HuH-7 (cell line): Measurements from ENCODE around the gene SDF2.
"Not testable (repeated sequence)": the region's sequence is repeated elsewhere in the genome, so short reads cannot be mapped to it uniquely, and the experiment has no call there.

Experiments
- DNase-seq: peaks from one replicate; pipeline ENCODE4 v3.0.0; 2011; ENCODE audit warnings: low spot score

Gene SDF2

DNA sequence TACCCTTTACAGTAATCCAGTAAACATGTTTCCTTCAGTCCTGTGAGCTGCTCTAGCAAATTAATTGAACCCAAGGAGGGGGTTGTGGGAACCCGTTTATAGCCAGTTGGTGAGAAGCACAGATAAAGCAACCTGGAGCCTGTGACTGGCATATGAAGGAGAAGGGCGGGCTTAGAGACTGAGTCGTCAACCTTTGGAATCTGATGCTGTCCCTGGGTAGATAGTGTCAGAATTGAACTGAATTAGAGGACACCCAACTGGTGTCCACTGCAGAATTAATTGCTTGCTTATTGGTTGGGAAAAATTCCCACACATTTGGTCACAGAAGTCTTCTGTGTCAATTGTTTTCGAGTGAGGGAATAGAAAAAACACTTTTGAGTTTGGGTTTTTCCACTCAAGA is 34.9 kb downstream of the SDF2 start:
- DNase-seq, result no peak

- no peak for DNase-seq
These were observed 37.6 kb downstream of the SDF2 start for GRCh38 chr17:28624148-28624547.

DNA sequence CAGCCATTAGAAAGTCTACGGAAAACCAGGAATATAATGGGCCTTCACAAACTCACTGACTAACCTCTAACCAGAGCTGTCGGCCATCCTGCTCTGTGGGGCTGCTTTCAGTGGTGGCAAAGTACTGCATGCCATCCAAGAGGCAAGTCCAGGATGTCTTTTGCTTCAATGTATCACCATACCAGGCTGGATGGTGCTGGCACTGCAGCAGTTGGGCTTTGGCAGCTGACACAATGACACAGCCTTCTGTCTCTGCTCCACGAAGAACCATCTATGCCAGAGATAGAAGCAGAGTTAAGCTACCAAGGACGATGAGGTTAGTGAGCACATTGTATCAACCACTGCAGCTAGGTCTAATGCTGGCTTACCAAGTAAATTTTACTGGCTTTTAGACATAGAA is 38.0 kb downstream of the SDF2 start:
- DNase-seq, result no peak

DNA sequence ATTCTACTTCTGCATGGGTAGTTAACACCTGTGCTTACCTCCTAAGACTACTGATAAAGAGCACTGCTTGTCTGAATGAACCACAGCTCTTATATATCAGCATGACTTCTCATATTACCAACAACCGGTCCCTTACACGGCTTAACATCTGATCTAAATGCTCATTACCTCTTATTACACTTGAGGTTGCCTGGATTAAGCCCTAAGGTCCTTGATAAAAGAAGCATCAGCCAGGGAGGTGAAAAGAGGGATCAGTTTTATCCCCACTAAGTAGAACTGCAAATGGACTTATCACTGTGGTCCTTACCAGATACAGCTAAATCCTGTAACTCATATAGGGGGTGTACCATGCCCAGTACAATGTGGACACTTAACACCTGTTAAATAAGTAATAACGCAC is 39.5 kb downstream of the SDF2 start:
- no peak for DNase-seq

DNA sequence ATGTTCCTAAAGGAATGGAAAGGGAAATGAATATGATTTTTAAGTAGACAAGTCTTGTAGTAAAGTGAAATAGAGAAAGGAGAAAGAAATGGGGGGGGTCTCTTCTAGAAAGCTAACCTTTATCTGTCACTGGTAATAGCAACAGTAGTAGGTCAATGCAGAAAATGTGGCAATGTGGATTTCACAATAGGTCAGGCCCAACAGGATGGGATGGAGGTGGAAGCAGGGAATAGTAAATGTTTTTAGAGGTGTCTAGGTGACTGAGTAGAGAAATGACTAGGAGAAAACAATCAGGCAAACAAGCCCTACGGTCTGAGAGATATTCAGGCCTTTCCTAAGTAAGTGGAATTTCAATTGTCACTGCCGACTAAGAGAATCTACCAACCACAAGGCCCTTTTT is 41.7 kb downstream of the SDF2 start:
- DNase-seq, result peak; percentile 20

DNA sequence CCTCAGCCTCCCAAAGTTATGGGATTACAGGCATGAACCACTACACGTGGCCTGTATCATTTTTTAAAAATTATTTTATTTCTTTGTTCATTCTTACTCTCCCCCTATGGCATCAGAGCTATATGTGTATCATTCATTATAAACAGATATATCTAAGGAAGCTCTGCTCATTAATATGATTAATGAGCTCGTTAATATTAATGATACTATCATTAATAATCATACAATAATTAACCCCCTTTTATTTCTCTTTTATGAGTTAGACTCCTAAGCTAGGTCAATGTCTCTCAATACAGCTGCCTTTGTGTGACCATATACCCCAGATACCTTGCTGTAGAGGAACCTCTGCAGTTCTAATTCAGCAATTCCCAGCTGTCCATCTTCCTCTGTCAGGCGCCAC is 43.2 kb downstream of the SDF2 start:
- DNase-seq, result no peak

DNA sequence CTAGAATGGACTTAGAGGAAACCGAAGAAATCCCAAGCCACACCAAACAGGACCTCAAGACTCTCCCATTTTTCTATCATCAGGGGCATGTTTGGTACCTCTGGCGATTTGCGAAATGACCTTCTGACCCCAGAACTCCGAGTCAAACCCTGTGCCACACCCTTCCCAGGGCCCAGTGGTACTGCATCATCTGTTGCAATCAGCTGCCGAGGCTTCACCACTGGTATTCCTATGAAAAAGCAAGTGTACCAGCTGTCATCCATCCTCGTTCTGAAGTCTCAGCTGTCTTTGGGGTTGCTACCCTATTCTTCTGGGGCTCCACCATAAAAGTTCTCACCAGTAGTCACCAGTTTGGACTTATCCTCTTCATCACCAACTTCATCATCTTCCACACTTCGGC is 45.4 kb downstream of the SDF2 start:
- no peak for DNase-seq

DNA sequence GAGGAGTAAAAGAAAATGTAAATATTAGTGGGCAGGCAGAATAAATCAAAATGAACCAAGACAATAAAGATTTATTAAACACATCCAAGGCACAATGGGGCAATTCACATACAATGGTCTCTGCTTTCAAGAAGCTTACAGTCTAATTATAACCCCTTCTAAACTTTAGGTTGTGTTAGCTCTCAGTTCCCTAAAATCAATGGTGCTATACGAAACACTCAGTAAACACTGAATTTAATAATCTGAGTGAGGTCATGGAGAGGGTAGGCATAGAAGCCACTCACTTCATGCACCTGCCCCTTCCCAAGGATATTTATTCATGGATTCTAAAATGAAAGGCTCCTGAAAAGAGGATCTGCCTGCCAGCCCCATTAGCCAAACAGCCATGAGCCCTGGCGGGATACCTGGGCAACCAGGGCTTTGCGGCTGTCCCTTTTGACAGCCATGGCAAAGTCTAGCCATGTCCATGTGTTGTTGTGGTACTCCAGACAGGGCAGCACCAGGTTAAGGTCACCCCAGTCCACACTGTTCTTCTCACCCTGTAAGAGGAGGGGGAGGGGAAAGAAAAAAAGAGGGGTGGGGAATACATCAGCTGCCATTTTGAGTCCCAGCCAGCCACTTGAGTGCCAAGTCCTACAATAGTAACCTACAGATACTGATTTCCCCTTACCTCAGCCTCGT is 46.3 kb downstream of the SDF2 start:
- DNase-seq, result no peak

GRCh38 chr17:28613931-28614381 is 47.8 kb downstream of the SDF2 start, which contains the start of gene RSKR:
TSS of gene RSKR (minus strand) at chr17:28614185. CDS start at chr17:28614161, 24 bp downstream.
- no peak for DNase-seq

DNA sequence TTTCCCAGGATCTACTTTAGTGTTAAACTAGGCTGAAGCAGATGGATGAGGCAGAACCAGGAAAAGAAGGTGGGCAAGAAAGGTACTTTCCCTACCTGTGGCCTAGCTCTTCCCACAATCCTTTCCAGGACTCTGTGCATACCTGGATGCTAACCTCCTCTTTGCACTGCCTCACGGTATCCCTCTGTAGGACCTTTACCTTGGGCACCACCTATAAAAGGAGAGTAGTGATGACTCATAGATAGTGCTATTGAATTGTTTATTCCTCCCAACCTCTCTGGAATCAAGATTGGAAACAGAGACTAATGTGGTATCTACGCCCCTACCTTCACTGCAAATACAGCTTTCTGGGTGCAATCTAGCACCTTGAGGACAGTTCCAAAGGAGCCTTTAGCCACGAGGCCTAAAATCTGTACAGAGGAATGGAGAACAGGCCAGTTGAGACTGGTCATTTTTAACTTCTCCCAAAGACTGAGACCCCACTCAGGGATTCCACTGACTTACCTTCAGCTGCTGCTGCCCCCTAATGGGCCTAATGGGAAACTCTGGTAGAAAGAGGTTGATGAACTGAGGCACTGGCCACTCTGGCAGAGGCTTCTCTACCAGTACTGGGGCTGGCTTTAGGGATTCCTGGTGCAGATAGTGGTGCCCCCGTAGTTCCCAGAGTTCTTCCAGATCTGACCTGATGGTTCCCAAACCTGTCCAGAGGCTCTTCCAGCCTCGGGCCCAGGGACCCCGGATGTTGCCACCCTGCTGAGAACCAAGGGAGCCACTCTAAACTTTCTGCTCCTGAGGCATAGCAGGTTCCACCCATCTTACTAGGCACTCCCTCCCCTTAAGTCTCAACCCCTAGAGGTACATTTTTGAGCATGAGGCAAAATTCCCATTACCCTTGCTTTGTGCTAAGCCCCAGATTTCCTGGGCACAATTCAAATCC is 48.5 kb downstream of the SDF2 start:
- peak; percentile 72 for DNase-seq

DNA sequence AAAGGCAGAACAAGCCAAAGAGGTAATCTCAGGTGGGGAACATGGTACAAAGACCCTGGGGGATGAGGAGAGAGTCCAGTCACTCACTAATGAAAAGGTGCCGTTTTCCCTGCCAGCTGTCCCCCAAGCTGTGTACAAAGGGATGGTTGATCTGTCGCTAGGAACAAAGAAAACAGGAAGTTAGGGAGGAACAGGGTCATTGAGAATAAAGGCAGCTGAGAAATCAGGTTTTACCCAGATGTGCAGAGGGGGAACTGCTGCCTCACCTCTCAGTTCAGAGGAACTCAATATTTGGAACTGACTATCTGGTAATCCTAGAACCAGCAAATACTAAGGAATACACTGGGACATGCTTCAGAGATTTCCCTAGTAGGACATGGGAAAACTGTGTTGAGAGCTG is 49.2 kb downstream of the SDF2 start:
- DNase-seq, result no peak

- DNase-seq, result no peak
These were observed 51.3 kb downstream of the SDF2 start for GRCh38 chr17:28610376-28610775.

GRCh38 chr17:28604031-28604430 is 57.7 kb downstream of the SDF2 start:
- not testable (repeated sequence) for DNase-seq

- DNase-seq, result peak; percentile 56
These were observed 62.2 kb downstream of the SDF2 start for GRCh38 chr17:28599311-28600184.

- DNase-seq, result peak; percentile 93
These were observed 62.9 kb downstream of the SDF2 start, which contains the start of gene SPAG5 for GRCh38 chr17:28598799-28599310. TSS of gene SPAG5 (minus strand) at chr17:28599025. CDS start at chr17:28598946, 79 bp downstream.

DNA sequence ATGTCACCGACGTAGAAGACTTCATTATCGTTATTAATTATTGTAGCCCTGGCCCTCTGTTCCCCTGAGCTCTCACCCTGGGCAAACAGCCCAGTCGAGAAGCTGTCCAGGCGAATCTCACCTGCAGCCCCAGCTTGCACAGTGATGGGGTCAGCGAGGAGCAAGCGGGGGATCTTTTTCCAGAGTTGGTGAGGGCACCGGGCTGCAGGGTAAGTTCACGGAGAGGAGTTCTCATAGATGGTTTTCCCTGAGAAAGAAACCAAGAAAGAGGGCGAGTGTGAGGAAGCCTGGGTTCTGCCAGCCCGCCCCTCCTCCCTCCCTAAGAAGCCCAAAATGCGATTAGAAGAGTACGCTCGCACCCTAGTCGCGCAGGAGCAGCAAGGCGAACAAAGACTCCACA is 63.3 kb downstream of the SDF2 start:
- DNase-seq, result no peak
